ENCODE measurements around the gene CMSS1. TPM values are rescaled to one million over a fixed set of nuclear protein-coding genes. Genes with fewer than 3 reads are reported as not detected.
A peak's percentile ranks its signal among the peaks of the same experiment; 100 is the strongest.

The CMSS1 gene
- total and polyA plus RNA-seq, 2 of the 13 experiments (the other 11 are each of a cell fraction or from before 2014, with no cell fraction given), result 6.4 to 48.7 TPM

GRCh38 chr3:99960123-99960878, 142.6 kb downstream of the CMSS1 start:
- no peaks in the 10 kb centered on the region for H3K9me3 ChIP-seq (ENCODE audit: low read length)
- no peaks in the 10 kb centered on the region for H4K20me1 ChIP-seq (ENCODE audit: insufficient read depth, low read length)
- no peaks in the 10 kb centered on the region for H3K79me2 ChIP-seq (ENCODE audit: insufficient read depth, low read length)
- H3K36me3 ChIP-seq (replicated peaks in 1 of 2; ENCODE audit: control insufficient read depth in 1 of 2, insufficient read depth in 2 of 2, low read length in 2 of 2), result no peaks in the 10 kb centered on the region
- TF ChIP-seq GATAD1 (CRISPR knock-in tag; IDR thresholded peaks at IDR 0.05) (no peak), SOX5 (CRISPR knock-in tag; IDR thresholded peaks at IDR 0.05; ENCODE audit: borderline replicate concordance) (peak; percentile 49), ZNF629 (CRISPR knock-in tag; conservative IDR thresholded peaks at IDR 0.05) (peak; percentile 71), SOX13 (IDR thresholded peaks at IDR 0.05) (no peak), SOX13 (CRISPR knock-in tag; conservative IDR thresholded peaks at IDR 0.05 in 1 of 2, IDR thresholded peaks at IDR 0.05 in 1 of 2) (peak in 1 of 2 experiments; percentile 42; a peak in 1 of 4 replicates)
- no peak overlapping the region for H3K4me3 ChIP-seq (replicated peaks in 1 of 3; ENCODE audit: insufficient read depth in 1 of 3, low read depth in 2 of 3, low read length in 3 of 3)
- ATAC-seq, result no peak
- in situ Hi-C loops (cut with HindIII; ENCODE audit: extremely low pct_ligation_motif_present, low pct_unique_long_range_greater_than_20kb) (no loop called here), intact Hi-C loops (cut with micrococcal nuclease; ENCODE audit: unreplicated experiment) (no loop called here)
- H3K4me1 ChIP-seq (ENCODE audit: insufficient read depth, low read length), result peaks cover 45% of the 10 kb centered on the region
- DNase-seq (ENCODE audit: low spot score), result no peak
- FAIRE-seq, result no peak
- ChIA-PET CTCF (ENCODE audit: low intra/inter-chr PET ratio, low total read pairs) (no interaction called here), POLR2A (no interaction called here)
- H3K27ac ChIP-seq (ENCODE audit: extremely low read length, insufficient read depth, low read length), result no peak overlapping the region
- H3K9ac ChIP-seq (ENCODE audit: insufficient read depth, low read depth, low read length), result no peak overlapping the region
- no peak overlapping the region; the same call in 1 of the 2 replicates for H3K4me2 ChIP-seq (ENCODE audit: low read depth, low read length)
- H2AFZ ChIP-seq (ENCODE audit: low read length), result no peak overlapping the region
- BruUV-seq (replicated peaks), result no TSS peak
- H3K27me3 ChIP-seq (ENCODE audit: control insufficient read depth in 1 of 2, insufficient read depth in 2 of 2, low read length in 2 of 2), result no peaks in the 10 kb centered on the region
- WGBS (ENCODE audit: low lambda C conversion rate), result 78% methylated on average over 5 of the region's 5 CpGs

DNA sequence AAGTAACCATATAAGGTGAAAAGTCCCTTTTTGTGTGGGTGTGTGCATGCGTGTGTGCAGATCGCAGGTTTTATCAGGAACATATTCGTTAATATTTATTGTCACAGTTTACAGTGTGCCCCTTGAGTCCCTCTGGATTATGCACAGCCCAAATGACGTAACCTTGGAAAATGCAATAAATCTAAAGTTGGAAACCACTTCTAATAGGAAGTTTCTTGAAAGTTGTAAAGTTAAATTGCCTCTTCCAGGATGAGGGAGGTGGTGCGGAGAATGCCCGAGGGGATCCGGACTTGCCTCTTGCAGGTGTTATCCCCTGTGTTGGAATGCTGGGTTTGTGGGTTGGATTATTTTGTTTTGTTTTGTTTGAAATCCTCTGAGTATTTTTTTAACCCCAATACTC, 143.3 kb downstream of the CMSS1 start:
- TF ChIP-seq NR2F1 (CRISPR knock-in tag; IDR thresholded peaks at IDR 0.05), result no peak
- no peak for TF ChIP-seq ZNF564 (CRISPR knock-in tag; IDR thresholded peaks at IDR 0.05)
- no peak for TF ChIP-seq NR1H2 (CRISPR knock-in tag; IDR thresholded peaks at IDR 0.05; ENCODE audit: borderline replicate concordance, low read depth)
- TF ChIP-seq GPN1 (CRISPR knock-in tag; IDR thresholded peaks at IDR 0.05; ENCODE audit: borderline replicate concordance), result no peak
- TF ChIP-seq SNRNP70 (IDR thresholded peaks at IDR 0.05; ENCODE audit: low read depth, low read length), result no peak
- H3K27ac ChIP-seq (ENCODE audit: extremely low read length, insufficient read depth, low read length), result no peak overlapping the region
- H2AFZ ChIP-seq (ENCODE audit: low read length), result no peak overlapping the region
- POLR2A ChIA-PET, result no interaction called here
- intact Hi-C loops (cut with micrococcal nuclease; ENCODE audit: unreplicated experiment) (no loop called here), in situ Hi-C loops (cut with HindIII; ENCODE audit: extremely low pct_ligation_motif_present, low pct_unique_long_range_greater_than_20kb) (no loop called here)
- H3K4me3 ChIP-seq (replicated peaks in 1 of 3; ENCODE audit: insufficient read depth in 1 of 3, low read depth in 2 of 3, low read length in 3 of 3), result no peak overlapping the region
- no peak overlapping the region for H3K9ac ChIP-seq (ENCODE audit: insufficient read depth, low read depth, low read length)
- no peaks in the 10 kb centered on the region for H3K9me3 ChIP-seq (ENCODE audit: low read length)
- no peaks in the 10 kb centered on the region for H3K36me3 ChIP-seq (replicated peaks in 1 of 2; ENCODE audit: control insufficient read depth in 1 of 2, insufficient read depth in 2 of 2, low read length in 2 of 2)
- H4K20me1 ChIP-seq (ENCODE audit: insufficient read depth, low read length), result no peaks in the 10 kb centered on the region
- CTCF ChIA-PET (ENCODE audit: low intra/inter-chr PET ratio, low total read pairs), result no interaction called here
- H3K27me3 ChIP-seq (ENCODE audit: control insufficient read depth in 1 of 2, insufficient read depth in 2 of 2, low read length in 2 of 2), result no peaks in the 10 kb centered on the region
- 97% methylated on average over 7 of the region's 7 CpGs for WGBS (ENCODE audit: low lambda C conversion rate)
- DNase-seq (ENCODE audit: low spot score) (no peak), ATAC-seq (no peak), FAIRE-seq (no peak)
- H3K4me2 ChIP-seq (ENCODE audit: low read depth, low read length), result no peak overlapping the region
- no TSS peak for BruUV-seq (replicated peaks)
- no peaks in the 10 kb centered on the region for H3K79me2 ChIP-seq (ENCODE audit: insufficient read depth, low read length)
- H3K4me1 ChIP-seq (ENCODE audit: insufficient read depth, low read length), result peaks cover 39% of the 10 kb centered on the region

Measured in HepG2 (cell line).